Stimulated activated CD4-positive, alpha-beta T cell treated with anti-CD3 and anti-CD28 coated beads, TNF-alpha, amount 100 ng/mL, for 1 hour (primary cell): ENCODE data around the gene CORO6.
A peak's percentile ranks its signal among the peaks of the same experiment; 100 is the strongest.

Source experiments
- DNase-seq, 3 donors: peaks; one replicate each; pipeline ENCODE4 v3.0.0-alpha.2; 2020; ENCODE audit warnings: low read depth in 3 of 3, low spot score in 1 of 3

Gene CORO6

DNA sequence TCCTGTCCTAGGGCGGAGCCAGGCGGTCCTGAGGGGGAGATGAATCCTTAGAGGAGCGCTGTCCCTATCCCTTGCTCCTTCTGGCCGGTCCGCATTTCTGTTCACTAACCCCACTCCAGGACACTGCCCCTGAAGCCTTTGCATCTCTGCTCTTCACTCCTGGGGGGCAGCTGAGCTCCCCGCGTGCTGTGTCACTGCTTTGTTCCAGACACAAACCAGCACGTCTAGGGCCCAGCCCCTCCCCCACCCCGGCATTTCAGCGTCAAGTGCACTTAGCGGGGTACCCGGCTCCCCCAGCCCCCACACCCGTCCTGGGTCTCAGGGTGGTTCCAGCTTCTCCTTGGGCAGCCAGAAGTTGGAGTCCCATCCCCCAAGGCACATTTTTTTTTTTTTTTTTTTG is 8.9 kb downstream of the CORO6 start:
- no peak for DNase-seq

- DNase-seq = peak; percentile 75 to 96 (median 82)
Measured at GRCh38 chr17:29613352-29613837, 9.3 kb downstream of the CORO6 start.

- no peak for DNase-seq
Measured at GRCh38 chr17:29612404-29613280, 10.1 kb downstream of the CORO6 start.

GRCh38 chr17:29612094-29612403 is 10.7 kb downstream of the CORO6 start:
- no peak for DNase-seq

DNA sequence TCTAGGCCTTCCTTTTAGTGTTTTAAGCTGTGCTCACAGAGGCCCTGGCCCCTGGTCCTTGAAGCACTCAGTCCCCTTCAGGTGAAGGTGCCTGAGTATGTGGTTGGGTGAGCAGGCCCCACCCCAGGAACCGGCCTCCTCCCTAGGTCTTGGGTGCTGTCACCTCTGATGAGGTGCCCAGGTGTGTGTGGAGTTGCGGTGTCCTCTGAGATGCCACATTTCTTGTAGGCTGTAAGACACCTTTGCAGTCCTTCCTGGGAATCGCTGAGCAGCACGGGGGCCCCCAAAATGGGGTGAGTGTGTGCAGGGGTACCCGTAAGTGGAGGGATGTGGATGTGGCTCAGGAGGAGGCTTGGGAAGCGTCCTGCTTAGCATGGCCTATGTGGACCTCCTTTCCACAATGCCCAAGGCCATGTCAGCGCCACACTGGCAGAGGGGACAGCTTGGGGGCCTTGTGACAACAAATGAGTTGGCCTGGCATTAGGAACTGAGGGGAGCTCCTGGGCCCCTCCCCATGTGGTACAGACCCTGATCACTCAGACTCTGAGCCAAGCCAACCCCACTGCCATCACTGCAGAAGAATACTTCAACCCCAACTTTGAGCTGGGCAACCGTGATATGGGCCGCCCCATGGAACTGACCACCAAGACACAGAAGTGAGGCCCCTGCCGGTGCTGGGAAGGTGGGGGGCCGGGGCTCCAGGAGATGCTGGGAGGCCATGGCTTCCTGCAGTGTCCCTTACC is 11.2 kb downstream of the CORO6 start:
- DNase-seq = no peak

DNA sequence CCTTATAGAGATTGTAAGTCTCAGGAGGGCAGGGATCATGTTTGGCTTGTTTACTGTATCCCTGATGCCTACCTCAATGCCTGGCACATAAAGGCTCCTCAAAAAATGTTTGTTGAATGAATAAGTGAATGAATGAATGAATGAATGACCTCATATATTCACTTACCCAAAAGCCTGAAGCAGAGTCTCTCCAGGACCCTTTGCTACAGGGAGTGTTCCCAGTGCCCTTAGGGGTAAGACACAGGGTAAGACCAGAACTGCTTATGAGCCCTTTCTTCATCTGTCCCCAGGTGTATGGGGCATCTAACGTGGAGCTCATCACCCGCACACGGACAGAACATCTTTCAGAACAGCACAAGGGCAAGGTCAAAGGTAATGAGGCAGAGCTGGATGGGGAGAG is 12.3 kb downstream of the CORO6 start:
- no peak for DNase-seq

- no peak for DNase-seq
Measured at GRCh38 chr17:29608986-29609385, 13.7 kb downstream of the CORO6 start.

DNA sequence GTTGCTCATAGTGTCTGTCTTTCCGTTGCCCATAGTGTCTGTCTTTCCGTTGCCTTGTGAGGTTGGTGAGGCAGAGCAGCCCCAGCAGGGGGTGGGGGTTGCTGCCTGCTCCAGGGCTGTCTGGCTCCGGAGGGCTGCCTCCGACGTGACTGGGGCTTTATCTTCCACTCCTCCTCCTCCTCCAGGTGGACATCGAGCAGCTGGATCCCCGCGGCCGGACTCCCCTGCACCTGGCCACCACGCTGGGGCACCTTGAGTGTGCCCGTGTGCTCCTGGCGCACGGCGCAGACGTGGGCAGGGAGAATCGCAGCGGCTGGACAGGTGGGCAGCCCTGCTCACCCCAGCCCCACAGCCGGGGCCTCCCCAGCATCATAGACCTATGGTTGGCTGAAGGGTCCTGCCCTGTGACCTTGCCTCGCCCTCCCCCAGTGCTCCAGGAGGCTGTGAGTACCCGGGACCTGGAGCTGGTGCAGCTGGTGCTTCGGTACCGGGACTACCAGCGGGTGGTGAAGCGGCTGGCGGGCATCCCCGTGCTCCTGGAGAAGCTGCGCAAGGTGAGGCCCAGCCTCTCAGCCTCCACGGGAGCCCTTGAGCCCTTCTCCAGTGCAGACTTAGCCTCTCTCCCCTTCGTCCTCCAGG is 15.0 kb downstream of the CORO6 start:
- DNase-seq = no peak

DNA sequence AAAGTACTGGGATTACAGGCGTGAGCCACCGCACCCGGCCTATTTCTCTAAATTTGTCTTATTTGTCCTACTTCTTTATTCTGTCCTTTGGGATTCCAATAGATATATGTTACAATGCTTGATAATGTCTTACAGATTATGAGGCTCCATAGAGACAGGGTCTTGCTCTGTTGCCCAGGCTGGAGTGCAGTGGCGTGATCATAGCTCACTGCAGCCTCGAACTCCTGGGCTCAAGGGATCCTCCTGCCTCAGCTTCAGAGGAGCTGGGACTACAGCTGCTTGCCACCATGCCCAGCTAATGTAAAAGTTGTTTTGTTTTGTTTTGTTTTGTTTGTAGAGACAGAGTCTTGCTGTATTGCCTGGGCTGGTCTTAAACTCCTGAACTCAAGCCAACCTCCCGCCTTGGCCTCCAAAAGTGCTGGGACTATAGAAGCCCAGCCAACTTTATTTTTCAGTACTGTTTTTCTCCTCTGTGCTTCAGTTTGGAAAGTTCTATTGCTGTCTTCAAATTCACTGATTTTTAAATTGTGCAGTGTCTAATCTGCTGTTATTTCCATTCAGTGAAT is 19.5 kb downstream of the CORO6 start:
- no peak for DNase-seq

DNA sequence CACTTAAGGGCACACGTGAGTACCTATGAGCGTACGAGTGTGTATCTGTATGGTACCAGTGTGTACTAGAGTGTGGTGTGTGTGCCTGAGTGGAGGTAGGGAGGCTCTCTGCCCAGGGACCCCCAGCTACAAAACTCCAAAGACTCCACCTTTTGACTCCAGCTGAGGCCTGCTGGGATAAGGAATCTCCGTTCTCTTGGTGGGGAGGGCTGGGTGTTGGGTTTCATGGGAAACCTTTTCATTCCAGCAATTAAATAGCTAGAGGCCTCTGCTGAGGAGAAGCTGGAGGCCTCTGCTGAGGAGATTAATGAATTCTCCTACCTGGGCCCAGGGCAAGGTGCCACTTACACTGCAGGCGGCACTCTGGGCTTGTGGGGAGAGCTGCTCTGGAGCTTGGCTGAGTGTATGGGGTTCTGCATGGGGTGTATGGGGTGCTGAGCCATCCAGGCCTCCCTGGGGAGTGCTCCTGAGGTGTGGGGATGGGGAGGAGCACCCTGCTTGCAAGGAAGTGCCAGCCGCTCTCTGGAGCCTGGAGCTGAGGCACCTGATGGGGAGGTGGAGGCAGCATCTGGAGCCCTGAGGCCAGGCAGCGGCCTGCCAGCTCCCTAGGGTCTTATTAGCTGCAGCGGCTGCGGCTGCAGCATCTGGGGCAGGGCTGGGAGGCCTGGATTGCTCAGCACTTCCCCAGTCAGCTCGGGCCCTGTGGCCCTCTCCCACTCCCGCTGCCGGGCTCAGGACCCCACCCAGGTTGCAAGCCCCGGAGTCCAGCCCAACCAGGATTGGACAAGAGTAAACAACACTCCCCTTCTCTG is 25.1 kb downstream of the CORO6 start:
- no peak for DNase-seq

DNA sequence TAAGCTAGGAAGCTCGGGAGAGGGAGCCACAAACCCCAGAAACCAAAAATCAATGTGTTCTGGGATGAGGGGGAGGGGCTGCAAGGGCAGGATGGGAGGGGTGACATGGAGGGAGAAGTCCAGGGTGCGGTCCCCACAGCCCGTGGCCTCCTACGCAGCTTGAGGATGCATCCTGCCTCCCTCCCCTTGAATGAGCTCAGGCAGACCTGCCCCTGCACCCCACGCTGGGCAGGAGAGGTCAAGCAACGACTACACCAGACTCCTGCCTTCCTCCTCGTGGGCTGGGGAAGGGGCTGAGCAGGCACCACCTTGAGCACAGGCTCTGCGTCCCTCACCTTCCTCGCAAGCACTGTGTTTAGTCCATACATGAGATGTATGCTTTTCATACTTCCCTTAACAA is 25.9 kb downstream of the CORO6 start:
- no peak for DNase-seq

DNA sequence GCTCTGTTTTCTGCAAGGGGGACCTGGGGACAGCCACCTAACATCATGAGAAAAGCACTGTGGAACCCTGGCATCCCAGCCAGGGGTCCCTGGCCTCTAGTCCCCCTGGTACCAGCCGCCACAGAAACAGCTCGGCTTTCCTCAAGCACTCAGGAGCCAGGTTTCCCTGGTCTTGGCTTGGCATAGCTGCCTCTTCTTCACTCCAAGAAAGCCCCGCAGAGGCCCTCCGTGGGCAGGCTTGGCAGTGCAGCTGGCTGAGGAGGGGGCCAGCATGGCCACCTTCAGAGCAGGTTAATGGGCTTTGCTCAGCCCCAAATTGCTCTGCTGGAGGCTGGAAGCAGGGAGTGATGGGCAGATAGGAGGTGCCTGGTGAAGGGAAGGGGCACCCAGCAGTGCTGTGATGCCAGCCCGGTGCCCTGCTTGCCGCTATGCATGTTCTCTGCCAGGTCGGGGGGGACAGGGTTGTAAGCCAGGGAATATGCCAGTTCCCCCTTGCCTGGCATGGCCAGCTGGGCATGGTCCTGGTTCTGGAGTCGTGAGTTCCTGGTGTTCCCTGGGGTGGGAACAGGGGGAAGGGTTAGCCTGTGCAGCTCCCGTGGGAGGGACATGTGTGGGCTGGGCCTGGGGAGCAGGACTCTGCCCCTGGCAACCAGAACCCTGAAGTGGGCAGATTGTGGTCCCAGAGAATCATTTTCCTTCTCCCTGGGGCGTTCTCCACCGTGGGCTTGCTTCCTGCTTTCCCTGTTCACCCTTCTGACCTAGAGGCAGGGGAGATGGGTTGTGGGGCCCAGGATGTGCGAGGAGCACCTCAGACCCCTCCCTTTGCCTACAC is 26.6 kb downstream of the CORO6 start:
- no peak for DNase-seq

DNA sequence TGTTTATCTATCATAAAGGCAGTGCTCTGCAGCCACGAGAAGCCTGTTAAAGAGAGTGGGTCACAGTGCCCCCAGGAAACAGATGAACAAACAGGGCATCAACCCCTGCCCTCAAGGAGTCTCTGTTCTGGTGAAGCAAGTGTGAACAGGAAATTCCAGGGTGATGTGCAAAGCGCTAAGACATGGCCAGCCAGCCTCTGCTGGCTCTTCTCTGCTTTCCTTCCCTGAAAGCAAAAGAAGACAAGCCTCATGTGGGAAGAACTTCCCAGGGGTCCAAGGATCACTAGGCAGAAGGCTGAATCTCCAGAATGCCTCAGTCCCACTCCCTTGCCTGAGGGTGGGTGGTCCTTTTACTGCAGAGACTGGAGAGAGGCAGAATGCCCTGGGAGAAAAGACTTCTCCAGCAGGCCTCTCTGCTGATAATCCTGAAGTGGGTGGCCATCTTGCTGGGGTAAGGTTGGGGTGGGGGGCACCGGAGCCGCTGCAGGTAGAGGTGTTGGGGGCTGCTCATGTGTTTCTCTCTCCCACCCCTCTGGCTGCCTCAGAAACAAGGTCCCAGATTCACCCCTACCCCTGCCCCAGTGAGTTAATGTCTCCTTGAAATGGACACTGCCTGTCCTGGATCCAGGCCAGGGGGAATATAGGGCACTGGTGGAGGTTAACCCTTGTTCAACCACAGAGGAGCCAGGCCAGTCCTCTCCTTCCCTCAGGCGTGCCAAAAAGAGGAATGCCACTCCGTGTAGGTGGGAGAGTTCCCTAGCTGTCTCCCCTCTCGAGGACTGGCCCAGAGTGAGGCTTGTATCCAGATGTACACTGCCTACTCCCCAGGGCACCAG is 27.4 kb downstream of the CORO6 start:
- no peak for DNase-seq

DNA sequence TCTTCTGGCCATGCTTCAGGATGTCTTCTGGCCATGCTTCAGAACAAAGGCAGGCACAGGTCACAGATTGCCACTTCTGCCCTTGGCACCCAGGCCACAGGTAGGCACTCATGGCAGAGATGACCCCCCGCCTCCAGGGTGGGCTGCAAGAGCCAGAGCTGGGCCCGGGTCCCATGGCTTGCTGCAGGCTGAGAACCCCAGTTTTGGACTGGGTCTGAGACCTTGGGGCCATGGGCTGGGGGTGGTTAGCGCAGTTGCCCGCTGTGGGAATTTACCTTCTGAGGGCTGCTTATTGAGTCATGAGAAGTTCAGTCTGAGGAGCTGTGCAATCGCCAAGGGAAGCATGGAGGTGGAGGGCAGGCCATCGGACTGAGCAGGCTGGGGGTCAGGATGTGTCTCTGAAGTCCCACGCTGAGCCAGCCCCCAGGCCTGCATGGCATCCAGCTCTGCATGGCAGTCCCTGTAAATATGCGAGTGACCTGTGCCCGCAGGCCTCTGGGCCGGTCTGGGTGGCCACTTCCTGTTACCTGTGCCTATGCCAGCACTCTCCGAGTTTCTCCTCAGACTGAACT is 28.1 kb downstream of the CORO6 start:
- no peak for DNase-seq

DNA sequence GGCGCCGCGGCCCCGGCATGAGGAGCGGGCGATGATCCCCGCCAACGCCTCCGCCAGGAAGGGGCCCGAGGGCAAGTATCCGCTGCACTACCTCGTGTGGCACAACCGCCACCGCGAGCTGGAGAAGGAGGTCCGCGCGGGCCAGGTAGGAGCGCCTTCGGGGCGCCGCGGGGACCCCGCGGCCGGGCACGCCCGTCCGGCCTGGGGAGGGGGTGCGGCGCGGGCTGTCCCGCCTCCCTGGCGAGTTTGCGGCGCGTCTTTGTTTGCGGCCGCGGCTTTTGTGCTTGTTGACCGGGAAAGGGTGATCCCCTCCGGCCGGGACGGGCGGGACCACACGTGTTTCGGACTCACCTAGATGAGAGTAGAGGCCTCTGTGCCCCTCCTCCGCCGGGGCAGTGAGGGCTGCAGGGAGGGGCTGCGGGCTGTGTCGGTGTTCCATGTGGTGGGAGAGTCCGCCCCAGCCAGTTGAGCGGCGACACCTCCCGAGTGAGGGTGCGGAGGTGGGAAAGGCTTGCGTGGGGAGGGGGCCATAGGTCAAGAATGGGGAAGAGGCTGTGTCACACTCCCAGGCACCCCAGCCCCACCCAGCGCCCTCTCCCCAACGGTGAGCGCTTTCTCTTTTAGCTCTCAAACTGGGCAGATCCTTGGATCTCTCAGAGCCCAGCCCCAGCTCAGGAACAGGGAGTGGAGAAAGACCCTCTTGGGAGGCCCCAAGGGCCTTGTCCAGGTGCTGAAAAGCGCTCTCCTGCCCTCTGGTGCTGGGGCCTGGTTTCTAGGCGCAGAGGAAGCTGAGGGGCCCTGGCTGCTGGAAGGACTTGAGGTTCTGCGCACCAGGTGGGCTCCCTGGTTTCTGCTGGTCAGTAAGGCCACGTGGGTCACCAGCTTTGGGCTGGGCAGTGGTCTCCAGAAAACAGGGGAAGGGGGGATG is 28.9 kb downstream of the CORO6 start:
- no peak for DNase-seq

GRCh38 chr17:29592850-29593551 is 29.7 kb downstream of the CORO6 start, which contains the start of gene ANKRD13B:
Gene ANKRD13B (plus strand): TSS chr17:29593132. CDS start chr17:29593622, 490 bp downstream.
- DNase-seq = no peak
